Progenitor cell of endocrine pancreas (in vitro differentiated cells): ENCODE data around the gene ERRFI1. TPM values are rescaled to one million over a fixed set of nuclear protein-coding genes. Genes with fewer than 3 reads are reported as not detected.

Source experiments
- DNase-seq: peaks from one replicate; pipeline ENCODE4 v3.0.0; 2021; ENCODE audit warnings: low spot score; ENCODE audit not compliant: unreplicated experiment
- H3K27ac Mint-ChIP-seq: 2 replicates; pipeline ENCODE4 v1.8.0; 2021; ENCODE audit warnings: mild to moderate bottlenecking, moderate library complexity, mixed read lengths
- H3K27me3 Mint-ChIP-seq: 2 replicates; pipeline ENCODE4 v1.8.0; 2021; ENCODE audit warnings: mixed read lengths
- H3K36me3 Mint-ChIP-seq: 2 replicates; pipeline ENCODE4 v1.8.0; 2022; ENCODE audit warnings: mixed read lengths; ENCODE audit not compliant: insufficient read depth
- H3K4me1 Mint-ChIP-seq: 2 replicates; pipeline ENCODE4 v1.8.0; 2021; ENCODE audit warnings: low read depth, mixed read lengths
- H3K4me3 Mint-ChIP-seq: 2 replicates; pipeline ENCODE4 v1.8.0; 2021; ENCODE audit warnings: low read depth, mild to moderate bottlenecking, moderate library complexity, mixed read lengths
- H3K9me3 Mint-ChIP-seq: 2 replicates; pipeline ENCODE4 v1.8.0; 2021; ENCODE audit warnings: low read depth, mixed read lengths
- CTCF ChIP-seq: fragments of 200-600 bp; sonication (generic); IDR thresholded peaks from one replicate; pipeline ENCODE4 v1.5.0; 2021; ENCODE audit warnings: antibody characterized with exemption, mild to moderate bottlenecking; ENCODE audit not compliant: unreplicated experiment
- total RNA-seq: library from RNA; stranded (reverse); gene quantifications from 2 replicates; pipeline ENCODE4 v1.2.1, GENCODE V29; 2021

The ERRFI1 gene
- total RNA-seq, 1 donor from 2014 or later = 138 TPM

DNA sequence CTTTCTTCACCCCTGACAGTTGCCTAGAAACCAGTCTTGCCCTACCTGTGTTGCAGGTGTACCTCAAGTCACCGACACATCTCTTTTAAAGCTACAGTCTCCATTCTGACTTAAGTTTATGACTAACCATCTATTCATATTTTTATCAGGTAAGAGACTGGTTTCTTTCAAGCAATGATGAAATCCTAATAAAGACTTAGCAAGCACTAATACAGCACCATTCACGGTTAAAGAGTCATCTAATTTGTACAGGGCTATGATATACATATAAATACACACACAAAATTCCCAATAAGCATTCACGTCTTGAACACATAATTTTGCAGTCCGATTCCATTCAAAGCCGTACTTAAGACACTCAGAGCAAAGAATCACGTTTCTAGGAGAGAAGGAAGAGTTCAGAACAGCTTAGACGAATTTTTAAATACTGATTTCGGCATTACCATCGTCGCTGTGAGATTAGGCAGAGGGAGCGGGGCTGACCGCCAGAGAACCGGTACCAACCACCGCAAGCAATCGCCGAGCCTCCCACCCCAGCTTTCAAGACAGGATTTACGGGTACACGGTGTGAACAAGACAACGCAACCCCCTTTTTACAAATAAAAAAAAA lies 943 bp downstream of the ERRFI1 start:
- Mint-ChIP-seq H3K36me3 (peaks cover 2% of the 10 kb centered on the region), H3K4me3 (peak overlapping the region; percentile 85), H3K27ac (peak overlapping the region; percentile 94), H3K4me1 (peaks cover 62% of the 10 kb centered on the region), H3K27me3 (no peaks in the 10 kb centered on the region), H3K9me3 (no peaks in the 10 kb centered on the region)
- DNase-seq = no peak
- no peak for TF ChIP-seq CTCF

- no peak for DNase-seq
- H3K4me1 Mint-ChIP-seq = peaks cover 71% of the 10 kb centered on the region
- H3K27ac Mint-ChIP-seq = peak overlapping the region; percentile 94
- peak overlapping the region; percentile 85 for H3K4me3 Mint-ChIP-seq
- H3K9me3 Mint-ChIP-seq = no peaks in the 10 kb centered on the region
- no peak for TF ChIP-seq CTCF
- no peaks in the 10 kb centered on the region for H3K27me3 Mint-ChIP-seq
- H3K36me3 Mint-ChIP-seq = peaks cover 2% of the 10 kb centered on the region
These were observed 1.8 kb downstream of the ERRFI1 start for GRCh38 chr1:8024329-8024728.

DNA sequence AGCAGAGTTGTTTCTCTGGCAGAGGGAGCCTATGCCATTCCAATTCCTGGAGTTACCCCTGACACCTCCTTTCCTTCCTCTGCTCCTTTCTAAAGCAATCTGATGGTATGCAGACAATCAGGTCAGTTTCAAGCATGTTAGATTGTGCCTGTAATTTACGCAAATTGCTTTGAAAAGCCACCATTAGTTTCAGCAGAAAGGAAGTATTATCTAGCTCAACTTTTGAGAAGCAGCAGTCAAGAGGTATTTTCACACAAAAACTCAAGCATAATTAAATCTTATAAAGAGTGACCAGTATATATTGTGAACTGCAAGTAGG lies 2.2 kb downstream of the ERRFI1 start:
- DNase-seq = no peak
- Mint-ChIP-seq H3K36me3 (peaks cover 2% of the 10 kb centered on the region), H3K27ac (peak overlapping the region; percentile 94), H3K9me3 (no peaks in the 10 kb centered on the region), H3K27me3 (no peaks in the 10 kb centered on the region), H3K4me1 (peaks cover 72% of the 10 kb centered on the region), H3K4me3 (peak overlapping the region; percentile 85)
- no peak for TF ChIP-seq CTCF

DNA sequence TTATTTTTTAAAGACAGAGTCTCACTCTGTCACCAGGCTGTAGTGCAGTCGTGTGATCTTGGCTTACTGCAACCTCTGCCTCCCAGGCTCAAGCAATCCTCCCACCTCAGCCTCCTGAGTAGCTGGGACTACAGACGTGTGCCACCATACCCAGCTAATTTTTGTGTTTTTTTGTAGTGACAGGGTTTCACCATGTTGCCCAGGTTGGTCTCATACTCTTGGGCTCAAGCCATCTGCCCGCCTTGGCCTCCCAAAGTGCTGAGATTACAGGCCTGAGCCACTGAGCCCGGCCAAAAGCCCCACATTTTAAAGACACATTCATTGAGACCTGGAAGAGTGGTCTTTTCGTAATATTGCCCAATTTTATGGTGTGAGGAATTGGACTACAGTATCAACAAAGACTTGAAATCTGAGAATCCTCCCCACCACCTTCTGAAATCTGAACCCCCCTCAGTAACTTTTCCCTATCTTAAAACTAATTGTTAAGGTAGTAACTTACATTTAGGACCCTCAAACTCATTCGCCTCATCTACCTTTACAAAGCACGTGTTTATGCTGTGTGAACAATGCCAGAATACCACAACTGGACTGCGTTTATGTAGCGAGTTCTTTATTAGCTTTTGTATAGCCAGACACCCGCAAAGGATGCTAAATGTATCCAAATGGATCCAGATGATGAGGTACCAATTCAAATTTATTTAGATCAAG lies 2.7 kb downstream of the ERRFI1 start:
- peaks cover 2% of the 10 kb centered on the region for H3K36me3 Mint-ChIP-seq
- H3K27me3 Mint-ChIP-seq = no peaks in the 10 kb centered on the region
- H3K4me1 Mint-ChIP-seq = peaks cover 71% of the 10 kb centered on the region
- no peak for DNase-seq
- no peaks in the 10 kb centered on the region for H3K9me3 Mint-ChIP-seq
- H3K27ac Mint-ChIP-seq = peak overlapping the region; percentile 94
- peak overlapping the region; percentile 85 for H3K4me3 Mint-ChIP-seq
- TF ChIP-seq CTCF = no peak

DNA sequence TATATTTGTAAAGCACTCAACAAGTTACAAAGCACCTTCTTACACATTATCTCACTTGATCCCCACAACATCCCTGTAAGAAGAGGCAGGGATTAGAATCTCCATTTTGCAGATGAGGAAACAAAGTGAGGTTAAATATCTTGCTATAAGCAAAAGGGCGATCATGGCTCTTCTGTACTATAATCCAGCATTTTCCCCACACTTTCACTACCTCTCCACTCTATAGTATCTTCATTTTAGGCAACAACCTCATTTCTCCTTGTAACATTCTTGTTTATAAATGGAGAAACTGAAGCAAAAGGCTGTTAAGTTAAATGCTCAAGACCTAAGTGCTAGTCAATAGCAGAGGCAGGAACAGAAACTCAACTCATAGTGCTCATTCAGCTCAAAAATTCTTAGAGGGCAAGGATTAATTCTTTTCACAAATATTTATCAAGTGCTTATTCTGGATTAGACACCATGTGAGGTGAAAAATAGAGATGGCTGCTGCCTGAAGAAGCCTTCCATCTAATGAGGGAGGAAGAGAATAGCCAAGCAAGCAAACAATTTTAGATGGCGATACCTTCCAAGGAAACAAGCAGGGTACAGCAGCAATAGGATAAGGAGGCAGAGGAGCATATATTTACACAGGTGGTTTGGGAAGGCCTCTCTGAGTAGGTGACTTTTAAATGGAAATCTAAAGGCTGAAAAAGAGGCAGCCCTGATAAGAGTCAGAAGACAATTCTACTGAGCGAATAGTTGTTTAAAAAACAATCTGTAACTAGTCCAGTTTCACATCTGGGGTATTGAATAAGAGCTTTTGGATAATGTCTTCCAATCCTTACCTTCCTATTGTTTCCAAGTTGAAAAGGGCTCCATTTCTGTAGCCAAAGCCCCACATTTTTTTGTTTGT lies 3.5 kb downstream of the ERRFI1 start:
- peaks cover 71% of the 10 kb centered on the region for H3K4me1 Mint-ChIP-seq
- TF ChIP-seq CTCF = no peak
- no peak for DNase-seq
- H3K27me3 Mint-ChIP-seq = no peaks in the 10 kb centered on the region
- peak overlapping the region; percentile 94 for H3K27ac Mint-ChIP-seq
- peak overlapping the region; percentile 85 for H3K4me3 Mint-ChIP-seq
- no peaks in the 10 kb centered on the region for H3K9me3 Mint-ChIP-seq
- peaks cover 2% of the 10 kb centered on the region for H3K36me3 Mint-ChIP-seq
